Measurements from ENCODE around the gene RPS6KA4. TPM values are rescaled to one million over a fixed set of nuclear protein-coding genes. Genes with fewer than 3 reads are reported as not detected.
A peak's percentile ranks its signal among the peaks of the same experiment; 100 is the strongest.

The RPS6KA4 gene
- total and polyA plus RNA-seq, 2 of the 13 experiments (the other 11 are each of a cell fraction or from before 2014, with no cell fraction given) = 8.9 to 14.2 TPM

- TF ChIP-seq, protein P1, sequence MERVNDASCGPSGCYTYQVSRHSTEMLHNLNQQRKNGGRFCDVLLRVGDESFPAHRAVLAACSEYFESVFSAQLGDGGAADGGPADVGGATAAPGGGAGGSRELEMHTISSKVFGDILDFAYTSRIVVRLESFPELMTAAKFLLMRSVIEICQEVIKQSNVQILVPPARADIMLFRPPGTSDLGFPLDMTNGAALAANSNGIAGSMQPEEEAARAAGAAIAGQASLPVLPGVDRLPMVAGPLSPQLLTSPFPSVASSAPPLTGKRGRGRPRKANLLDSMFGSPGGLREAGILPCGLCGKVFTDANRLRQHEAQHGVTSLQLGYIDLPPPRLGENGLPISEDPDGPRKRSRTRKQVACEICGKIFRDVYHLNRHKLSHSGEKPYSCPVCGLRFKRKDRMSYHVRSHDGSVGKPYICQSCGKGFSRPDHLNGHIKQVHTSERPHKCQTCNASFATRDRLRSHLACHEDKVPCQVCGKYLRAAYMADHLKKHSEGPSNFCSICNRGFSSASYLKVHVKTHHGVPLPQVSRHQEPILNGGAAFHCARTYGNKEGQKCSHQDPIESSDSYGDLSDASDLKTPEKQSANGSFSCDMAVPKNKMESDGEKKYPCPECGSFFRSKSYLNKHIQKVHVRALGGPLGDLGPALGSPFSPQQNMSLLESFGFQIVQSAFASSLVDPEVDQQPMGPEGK (CRISPR knock-in tag; IDR thresholded peaks at IDR 0.05) = peak; percentile 84
- TF ChIP-seq ATF2 (CRISPR knock-in tag; IDR thresholded peaks at IDR 0.05) = peak; percentile 49
- peak; percentile 92 for TF ChIP-seq ZBTB7B (CRISPR knock-in tag; IDR thresholded peaks at IDR 0.05)
- TF ChIP-seq ATF1 (CRISPR knock-in tag; IDR thresholded peaks at IDR 0.05) = no peak
- peak; percentile 34; the same call in 1 of the 2 replicates for TF ChIP-seq NCOA2 (CRISPR knock-in tag; IDR thresholded peaks at IDR 0.05)
- TF ChIP-seq NFRKB (IDR thresholded peaks at IDR 0.05) = no peak
- peak; percentile 74 for TF ChIP-seq ELF1 (CRISPR knock-in tag; IDR thresholded peaks at IDR 0.05)
- peak; percentile 31; the same call in 1 of the 2 replicates for TF ChIP-seq MXD4 (CRISPR knock-in tag; IDR thresholded peaks at IDR 0.05)
- TF ChIP-seq, protein P2, sequence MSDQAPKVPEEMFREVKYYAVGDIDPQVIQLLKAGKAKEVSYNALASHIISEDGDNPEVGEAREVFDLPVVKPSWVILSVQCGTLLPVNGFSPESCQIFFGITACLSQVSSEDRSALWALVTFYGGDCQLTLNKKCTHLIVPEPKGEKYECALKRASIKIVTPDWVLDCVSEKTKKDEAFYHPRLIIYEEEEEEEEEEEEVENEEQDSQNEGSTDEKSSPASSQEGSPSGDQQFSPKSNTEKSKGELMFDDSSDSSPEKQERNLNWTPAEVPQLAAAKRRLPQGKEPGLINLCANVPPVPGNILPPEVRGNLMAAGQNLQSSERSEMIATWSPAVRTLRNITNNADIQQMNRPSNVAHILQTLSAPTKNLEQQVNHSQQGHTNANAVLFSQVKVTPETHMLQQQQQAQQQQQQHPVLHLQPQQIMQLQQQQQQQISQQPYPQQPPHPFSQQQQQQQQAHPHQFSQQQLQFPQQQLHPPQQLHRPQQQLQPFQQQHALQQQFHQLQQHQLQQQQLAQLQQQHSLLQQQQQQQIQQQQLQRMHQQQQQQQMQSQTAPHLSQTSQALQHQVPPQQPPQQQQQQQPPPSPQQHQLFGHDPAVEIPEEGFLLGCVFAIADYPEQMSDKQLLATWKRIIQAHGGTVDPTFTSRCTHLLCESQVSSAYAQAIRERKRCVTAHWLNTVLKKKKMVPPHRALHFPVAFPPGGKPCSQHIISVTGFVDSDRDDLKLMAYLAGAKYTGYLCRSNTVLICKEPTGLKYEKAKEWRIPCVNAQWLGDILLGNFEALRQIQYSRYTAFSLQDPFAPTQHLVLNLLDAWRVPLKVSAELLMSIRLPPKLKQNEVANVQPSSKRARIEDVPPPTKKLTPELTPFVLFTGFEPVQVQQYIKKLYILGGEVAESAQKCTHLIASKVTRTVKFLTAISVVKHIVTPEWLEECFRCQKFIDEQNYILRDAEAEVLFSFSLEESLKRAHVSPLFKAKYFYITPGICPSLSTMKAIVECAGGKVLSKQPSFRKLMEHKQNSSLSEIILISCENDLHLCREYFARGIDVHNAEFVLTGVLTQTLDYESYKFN (CRISPR knock-in tag; conservative IDR thresholded peaks at IDR 0.05) = peak; percentile 60
- 0 out of 2 replicates have a peak, but pooled peaks have one; percentile 15 for TF ChIP-seq KDM6A (CRISPR knock-in tag; IDR thresholded peaks at IDR 0.05; ENCODE audit: low read depth)
- 0 out of 2 replicates have a peak, but pooled peaks have one; percentile 51 for TF ChIP-seq SP140L (CRISPR knock-in tag; IDR thresholded peaks at IDR 0.05; ENCODE audit: borderline replicate concordance)
- 0 out of 2 replicates have a peak, but pooled peaks have one; percentile 24 for TF ChIP-seq ZNF740 (CRISPR knock-in tag; IDR thresholded peaks at IDR 0.05)
- peak; percentile 62 for TF ChIP-seq TARDBP (CRISPR knock-in tag; IDR thresholded peaks at IDR 0.05)
- peak; percentile 29; the same call in 1 of the 2 replicates for TF ChIP-seq FOXA3 (CRISPR knock-in tag; IDR thresholded peaks at IDR 0.05)
- no peak for TF ChIP-seq ZNF709 (CRISPR knock-in tag; IDR thresholded peaks at IDR 0.05)
- peak; percentile 56; the same call in 1 of the 2 replicates for TF ChIP-seq UBTF (CRISPR knock-in tag; IDR thresholded peaks at IDR 0.05)
- no peak for TF ChIP-seq SIN3B (IDR thresholded peaks at IDR 0.05; ENCODE audit: low read length)
These were observed 3.7 kb upstream of the RPS6KA4 start (continued) for GRCh38 chr11:64355078-64355940.
